ENCODE data around the gene TNNT1.
A peak's percentile ranks its signal among the peaks of the same experiment; 100 is the strongest.

GRCh38 chr19:55176076-55176475, 27.1 kb upstream of the TNNT1 start:
- peak; percentile 48; the same call in 1 of the 2 replicates for TF ChIP-seq CTCF (IDR thresholded peaks at IDR 0.05)
- no peak for TF ChIP-seq ZFX (IDR thresholded peaks at IDR 0.05; ENCODE audit: borderline replicate concordance)

All from 22Rv1 (cell line).